Activated CD8-positive, alpha-beta memory T cell treated with anti-CD3 and anti-CD28 coated beads for 24 hours (primary cell): ENCODE results near the gene PPIB.
A peak's percentile ranks its signal among the peaks of the same experiment; 100 is the strongest.

ENCODE experiments used
- DNase-seq: peaks from one replicate; pipeline ENCODE4 v3.0.0-alpha.2; 2020

Gene PPIB

DNA sequence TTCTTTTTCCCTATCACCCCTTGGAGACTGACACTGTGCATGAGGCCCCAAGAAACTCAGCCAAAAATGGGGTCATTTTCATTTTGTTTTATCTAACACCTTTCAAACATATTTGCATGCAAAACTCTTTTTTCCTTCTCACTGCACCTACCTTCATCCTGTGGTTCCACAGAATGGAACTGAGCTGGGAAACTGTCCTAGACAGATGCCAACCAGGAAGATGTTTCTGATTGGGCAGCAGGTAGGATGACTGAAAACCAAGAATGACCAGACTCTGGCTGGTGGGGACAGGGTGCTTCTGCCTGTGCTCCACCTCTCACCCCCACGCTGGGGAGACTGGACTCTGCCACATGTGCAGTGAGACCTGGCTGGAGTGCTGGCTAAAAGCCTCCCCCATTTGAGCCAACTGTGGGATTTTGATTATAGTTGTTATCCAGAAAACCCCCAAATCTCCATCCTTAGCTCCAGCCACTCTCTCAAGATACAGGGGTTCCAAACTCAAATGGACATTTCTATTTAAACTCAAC lies 5.2 kb downstream of the PPIB start:
- peak; percentile 26 for DNase-seq

DNA sequence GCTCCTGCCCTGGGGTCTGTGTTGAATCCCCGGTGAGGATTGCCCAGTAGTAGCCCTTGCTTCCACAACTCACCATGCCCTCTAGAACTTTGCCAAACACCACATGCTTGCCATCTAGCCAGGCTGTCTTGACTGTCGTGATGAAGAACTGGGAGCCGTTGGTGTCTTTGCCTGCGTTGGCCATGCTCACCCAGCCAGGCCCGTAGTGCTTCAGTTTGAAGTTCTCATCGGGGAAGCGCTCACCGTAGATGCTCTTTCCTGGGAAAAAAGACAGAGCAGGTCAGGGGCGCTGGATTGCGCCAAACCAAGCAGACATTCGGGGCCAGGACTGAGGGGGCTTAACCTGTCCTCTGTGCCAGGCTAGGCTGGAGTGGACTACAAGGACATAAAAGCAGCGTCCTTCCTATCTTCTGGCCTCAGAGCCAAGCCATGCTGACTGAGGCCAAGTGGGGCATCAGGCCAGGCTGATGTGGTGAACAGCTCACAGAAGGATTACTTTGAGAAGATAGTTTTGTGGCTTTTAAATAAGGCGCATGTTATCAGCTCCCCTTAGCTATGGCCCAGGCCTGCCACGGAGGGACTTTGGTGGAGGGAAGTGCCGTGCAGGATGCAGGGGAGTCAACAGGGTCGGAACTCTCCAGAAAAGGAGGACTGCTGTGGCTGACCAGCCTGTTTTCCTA lies 6.0 kb downstream of the PPIB start:
- no peak for DNase-seq

GRCh38 chr15:64155802-64156651 lies 6.8 kb downstream of the PPIB start:
- no peak for DNase-seq

- peak; percentile 98 for DNase-seq
Measured at GRCh38 chr15:64153480-64154367, 9.1 kb downstream of the PPIB start.

GRCh38 chr15:64152507-64153387 lies 10.1 kb downstream of the PPIB start:
- peak; percentile 72 for DNase-seq

DNA sequence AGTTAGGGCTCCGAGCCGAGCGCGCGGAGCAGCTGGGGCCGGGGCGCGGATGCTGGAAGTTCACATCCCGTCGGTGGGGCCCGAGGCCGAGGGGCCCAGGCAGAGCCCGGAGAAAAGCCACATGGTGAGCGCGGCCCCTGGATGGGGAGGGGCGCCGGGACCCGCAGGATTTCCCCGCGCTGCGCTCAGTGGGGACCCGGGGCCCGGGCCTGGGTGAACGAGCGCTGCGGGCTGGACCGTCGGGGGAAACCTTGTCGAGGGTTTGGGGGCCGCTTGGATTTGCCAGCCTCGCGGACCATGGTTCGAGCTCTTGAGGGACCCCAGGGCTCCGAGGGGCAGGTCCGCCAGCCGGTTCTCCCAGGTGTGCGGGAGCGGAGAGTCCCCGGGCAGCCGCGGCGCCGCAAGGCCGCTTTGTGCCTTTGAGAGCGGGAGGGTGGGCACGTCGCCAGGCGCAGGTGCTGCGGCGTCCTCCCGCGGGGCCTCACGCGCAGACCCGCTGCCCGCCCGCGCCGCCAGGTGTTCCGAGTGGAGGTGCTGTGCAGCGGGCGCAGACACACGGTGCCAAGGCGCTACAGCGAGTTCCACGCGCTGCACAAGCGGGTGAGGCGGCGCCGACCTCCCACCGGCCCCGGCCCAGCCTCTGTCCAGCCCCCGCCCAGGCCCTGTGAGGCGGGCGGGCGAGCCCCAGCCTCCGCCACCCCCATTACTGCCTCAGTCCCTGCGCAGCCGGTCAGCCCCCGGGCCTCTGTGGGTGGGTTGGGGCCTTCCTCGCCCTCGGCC lies 10.9 kb downstream of the PPIB start, which contains the start of gene SNX22:
TSS of gene SNX22 (plus strand) at position 5 of the 780 bp plus-strand sequence. CDS start at position 50, 45 bp downstream.
- no peak for DNase-seq

- no peak for DNase-seq
Measured at GRCh38 chr15:64149893-64150578, 12.8 kb downstream of the PPIB start.

GRCh38 chr15:64149424-64149823 lies 13.4 kb downstream of the PPIB start:
- no peak for DNase-seq

- DNase-seq, result no peak
Measured at GRCh38 chr15:64148581-64148980, 14.2 kb downstream of the PPIB start.

DNA sequence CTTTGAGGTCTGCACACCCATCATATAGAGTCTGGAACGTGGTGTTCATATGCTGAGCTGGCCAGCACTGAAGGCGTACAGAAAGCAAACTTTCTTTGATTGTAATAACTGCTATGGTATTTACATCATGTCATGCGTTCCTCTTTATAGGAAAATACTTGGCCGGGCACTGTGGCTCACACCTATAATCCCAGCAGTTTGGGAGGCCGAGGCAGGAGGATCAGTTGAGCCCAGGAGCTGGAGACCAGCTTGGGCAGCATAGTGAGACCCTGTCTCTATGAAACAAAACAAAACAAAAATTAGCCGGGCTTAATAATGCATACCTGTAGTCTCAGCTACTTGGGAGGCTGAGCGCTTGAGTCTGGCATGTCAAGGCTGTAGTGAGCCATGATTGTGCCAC lies 14.7 kb downstream of the PPIB start:
- no peak for DNase-seq

DNA sequence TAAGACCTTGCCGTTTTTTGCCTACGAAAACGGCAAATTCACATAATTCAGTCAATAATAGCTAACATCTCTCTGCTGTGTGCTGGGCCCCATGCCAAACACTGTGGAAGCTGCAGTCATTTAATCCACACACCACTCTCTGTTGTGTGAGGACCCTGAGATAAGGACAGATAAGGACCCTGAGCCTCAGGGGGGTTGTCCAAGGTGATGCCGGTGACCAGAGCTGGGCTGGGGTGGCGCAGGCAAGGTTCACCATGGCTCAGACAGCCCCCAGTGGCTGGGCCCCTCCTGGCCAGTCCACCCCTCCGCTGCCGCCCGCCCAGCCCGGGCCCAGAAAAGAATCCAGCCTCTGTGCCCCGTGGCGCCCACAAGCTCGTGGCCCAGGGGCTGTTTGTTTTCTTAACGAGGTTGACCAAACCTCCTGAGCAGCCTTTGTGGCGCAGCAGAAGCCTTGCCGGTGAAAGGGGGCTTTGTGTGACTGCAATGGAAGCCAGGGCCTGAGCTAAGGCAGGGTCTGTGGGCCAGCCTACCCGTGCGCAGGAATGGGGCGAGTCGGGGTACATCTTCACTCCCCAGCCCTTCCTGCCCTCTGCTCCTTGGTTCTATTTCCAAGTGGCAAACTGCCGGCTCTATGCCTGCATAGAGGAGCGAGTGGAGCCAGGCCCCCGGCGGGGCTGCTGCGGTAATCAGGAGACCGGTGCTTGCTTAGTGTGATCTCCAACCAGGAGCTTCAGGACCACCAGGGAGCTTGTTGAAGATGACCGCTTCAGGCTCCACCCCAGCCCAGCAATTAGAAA lies 15.7 kb downstream of the PPIB start:
- peak; percentile 21 for DNase-seq

DNA sequence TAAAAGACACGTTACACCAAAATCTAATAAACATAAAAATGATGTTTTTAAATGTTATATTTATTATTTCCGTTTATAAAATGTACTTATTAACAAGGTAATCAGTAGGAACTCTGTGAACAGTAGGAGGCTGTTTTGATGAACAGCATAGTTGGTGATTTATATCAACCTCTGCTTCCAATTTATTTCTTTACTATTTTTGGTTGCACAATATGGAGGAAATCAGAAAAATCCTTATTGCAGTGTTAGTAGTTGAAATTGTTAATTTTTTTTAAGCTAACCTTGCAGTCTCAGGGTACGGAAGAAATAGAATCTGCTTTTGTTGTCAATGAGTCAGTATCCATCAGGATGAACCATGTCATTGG lies 16.3 kb downstream of the PPIB start:
- DNase-seq, result no peak

- DNase-seq, result peak; percentile 53
Measured at GRCh38 chr15:64146041-64146440, 16.8 kb downstream of the PPIB start.

DNA sequence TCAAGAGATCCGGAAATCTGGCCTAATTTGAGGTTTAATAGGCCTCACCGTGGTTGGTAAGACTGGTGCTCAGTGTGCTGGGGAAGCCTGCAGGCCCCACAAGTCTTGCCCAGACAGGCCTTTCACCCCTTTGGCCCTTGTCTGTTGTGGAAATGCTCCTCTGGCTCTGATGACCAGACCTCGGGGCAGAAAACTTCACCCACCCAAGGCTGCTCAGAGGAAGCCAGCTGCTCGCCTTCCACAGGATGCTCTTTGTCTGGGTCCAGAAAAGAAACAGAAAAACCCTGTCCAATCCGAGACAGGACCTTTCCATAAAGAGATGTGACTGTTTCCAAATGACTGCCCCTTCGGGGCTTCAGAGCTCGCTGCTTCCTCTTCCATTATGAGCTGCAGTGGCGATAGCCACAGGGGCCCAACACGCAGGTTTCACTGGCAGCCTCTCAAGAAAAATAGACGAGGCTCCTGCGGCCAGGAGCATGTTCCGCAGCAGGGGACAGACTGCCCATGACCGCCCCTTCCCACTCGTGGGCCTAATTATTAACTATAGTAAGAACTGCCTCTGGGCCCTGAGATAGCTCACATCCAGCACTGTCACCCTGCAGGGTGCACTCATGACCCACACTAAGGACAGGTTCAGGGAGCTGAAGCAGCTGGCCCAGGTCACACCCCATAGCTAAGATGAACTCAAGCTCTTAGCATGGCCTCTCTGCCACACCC lies 18.1 kb downstream of the PPIB start:
- DNase-seq, result no peak

GRCh38 chr15:64144192-64144564 lies 18.6 kb downstream of the PPIB start:
- no peak for DNase-seq

- no peak for DNase-seq
Measured at GRCh38 chr15:64143276-64143675, 19.5 kb downstream of the PPIB start.

DNA sequence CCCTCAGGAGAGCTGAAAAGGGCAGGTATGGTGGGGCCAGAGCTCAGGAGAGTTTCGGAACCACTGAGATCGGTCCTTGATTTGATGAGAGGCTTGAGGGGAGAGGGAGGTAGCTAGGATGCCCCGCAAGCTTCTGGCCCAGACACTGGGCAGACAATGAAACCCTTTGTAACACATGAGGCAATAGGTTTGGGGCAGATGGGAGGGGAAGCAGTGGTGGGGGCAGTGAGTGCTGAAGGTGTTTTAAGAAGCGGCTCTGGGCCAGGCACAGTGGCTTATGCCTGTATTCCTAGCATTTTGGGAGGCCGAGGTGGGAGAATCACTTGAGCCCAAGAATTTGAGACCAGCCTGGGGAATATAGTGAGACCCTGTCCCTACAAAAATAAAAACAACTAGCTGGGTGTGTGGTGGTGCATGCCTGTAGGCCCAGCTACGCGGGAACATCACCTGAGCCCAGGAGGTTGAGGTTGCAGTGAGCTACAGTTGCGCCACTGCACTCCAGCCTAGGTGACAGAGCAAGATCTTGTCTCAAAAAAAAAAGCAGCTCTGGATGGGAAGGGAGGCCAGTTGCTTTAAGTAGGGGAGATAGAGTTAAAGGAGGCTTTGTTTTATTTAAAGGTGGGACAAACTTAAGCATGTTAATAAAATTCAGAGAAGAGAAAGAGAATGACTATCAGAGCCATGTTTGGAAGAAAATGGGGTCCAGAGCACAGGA lies 20.9 kb downstream of the PPIB start:
- no peak for DNase-seq

DNA sequence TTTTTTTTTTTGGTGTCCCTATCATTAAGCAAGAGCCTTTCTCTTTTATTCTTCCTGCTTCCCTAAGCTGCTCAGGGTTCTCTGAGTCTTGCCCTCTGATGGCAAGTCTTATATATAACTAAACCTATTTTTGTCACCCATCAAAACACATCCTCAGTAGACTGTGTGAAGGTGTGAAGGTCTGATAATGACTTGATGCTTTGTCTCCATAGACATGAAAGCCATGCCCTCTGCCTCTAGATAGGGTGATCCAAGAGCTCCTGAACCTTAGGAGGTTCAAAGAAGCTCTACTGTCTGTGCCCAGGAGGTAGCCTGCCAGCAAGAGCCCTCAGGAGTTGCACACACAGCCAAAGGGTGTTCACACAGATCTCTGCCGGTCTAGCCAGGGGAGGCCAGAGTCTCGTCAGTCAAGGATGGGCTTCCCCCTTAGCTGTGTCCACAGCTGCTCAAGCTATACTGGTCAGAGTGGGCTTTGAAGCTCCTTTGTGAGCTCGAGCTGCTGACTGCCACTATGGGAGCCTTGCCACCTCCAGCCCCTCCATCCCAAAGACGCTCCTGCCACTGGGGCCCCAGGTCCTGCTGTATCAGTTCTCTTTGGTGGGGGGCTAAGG lies 24.4 kb downstream of the PPIB start:
- no peak for DNase-seq
